ENCODE data around the gene PPP2R2C. TPM values are rescaled to one million over a fixed set of nuclear protein-coding genes. Genes with fewer than 3 reads are reported as not detected.
A peak's percentile ranks its signal among the peaks of the same experiment; 100 is the strongest.

Gene PPP2R2C
- total and polyA plus RNA-seq, 9 of the 15 experiments (the other 6 are each of a cell fraction or from before 2014, with no cell fraction given): 0.04 to 0.06 TPM; not detected in 7

DNA sequence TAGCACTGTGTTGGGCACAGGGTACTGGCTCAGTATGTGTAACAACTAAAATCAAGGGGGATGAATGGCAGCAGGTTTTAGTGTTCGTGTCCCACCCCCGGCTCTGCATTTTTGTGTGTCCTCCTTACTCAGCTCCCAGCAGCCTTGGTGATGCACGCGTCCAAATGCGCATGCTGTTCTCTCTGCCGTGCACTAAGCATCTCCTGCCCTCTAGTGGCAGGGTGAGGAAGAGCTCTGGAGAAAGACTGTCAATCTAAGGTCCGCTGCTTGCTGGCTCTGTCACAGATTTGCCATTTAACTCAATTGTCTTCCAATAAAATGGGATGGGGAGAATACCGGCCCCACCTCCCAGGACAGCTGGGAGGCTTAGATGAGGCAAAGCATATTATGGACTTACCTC lies 141.4 kb downstream of the PPP2R2C start:
- Histone ChIP-seq H3K27ac (ENCODE audit: extremely low read depth, low read depth, low read length) (no peak overlapping the region), H3K36me3 (ENCODE audit: control insufficient read depth, insufficient read depth, low read length) (no peaks in the 10 kb centered on the region), H3K4me3 (no peak overlapping the region), H3K9me1 (ENCODE audit: control insufficient read depth, insufficient read depth, low read length) (peaks cover 2% of the 10 kb centered on the region), H3K4me2 (ENCODE audit: insufficient read depth, low read length) (no peak overlapping the region), H3K9me3 (replicated peaks; ENCODE audit: control insufficient read depth, insufficient read depth, low read depth, low read length) (no peaks in the 10 kb centered on the region), H3K4me1 (replicated peaks in 1 of 2; ENCODE audit: control insufficient read depth in 2 of 2, insufficient read depth in 2 of 2, low read length in 2 of 2) (peaks cover 0 to 8% of the 10 kb centered on the region in 2 experiments; a peak in 2 of 5 replicates), H4K20me1 (replicated peaks; ENCODE audit: control insufficient read depth, insufficient read depth, low read length) (peaks cover 10% of the 10 kb centered on the region), H3K27me3 (ENCODE audit: control insufficient read depth in 2 of 2, insufficient read depth in 2 of 2, low read length in 2 of 2) (peaks cover 0 to 11% of the 10 kb centered on the region in 2 experiments; a peak in 3 of 5 replicates), H3K9ac (ENCODE audit: insufficient read depth in 1 of 2, low read depth in 2 of 2, low read length in 2 of 2) (no peak overlapping the region), H3K79me2 (ENCODE audit: control insufficient read depth, insufficient read depth, low read length) (no peaks in the 10 kb centered on the region), H2AFZ (ENCODE audit: low read depth, low read length) (no peak overlapping the region)
- no TSS peak for BruUV-seq (replicated peaks)
- ATAC-seq: peak; percentile 77
- intact Hi-C loops (cut with micrococcal nuclease) (loop anchor here (1.0 to 5.0 kb wide), 2 partner anchors 81 to 216 kb away; no protein-coding TSS in a partner anchor), in situ Hi-C loops (cut with MboI) (no loop called here)
- peak; percentile 59 to 64 (median 60) for DNase-seq (ENCODE audit: extremely low read depth in 1 of 4, low spot score in 3 of 4)
- WGBS (ENCODE audit: insufficient coverage, low coverage, missing lambda C conversion rate): 5% methylated on average over 8 of the region's 8 CpGs
- POLR2A ChIA-PET: interaction anchor here (0.6 to 1.6 kb wide), 3 partner anchors 49 to 804 kb away, joined by 3 to 4 read pairs (median 3); no protein-coding TSS in a partner anchor
- peak; percentile 93 for FAIRE-seq
- CTCF ChIA-PET (ENCODE audit: low intra/inter-chr PET ratio): interaction anchor here (1.1 to 2.5 kb wide), 3 partner anchors 80 to 333 kb away, joined by 4 to 9 read pairs (median 5); no protein-coding TSS in a partner anchor
- TF ChIP-seq, protein P1, sequence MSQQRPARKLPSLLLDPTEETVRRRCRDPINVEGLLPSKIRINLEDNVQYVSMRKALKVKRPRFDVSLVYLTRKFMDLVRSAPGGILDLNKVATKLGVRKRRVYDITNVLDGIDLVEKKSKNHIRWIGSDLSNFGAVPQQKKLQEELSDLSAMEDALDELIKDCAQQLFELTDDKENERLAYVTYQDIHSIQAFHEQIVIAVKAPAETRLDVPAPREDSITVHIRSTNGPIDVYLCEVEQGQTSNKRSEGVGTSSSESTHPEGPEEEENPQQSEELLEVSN (IDR thresholded peaks at IDR 0.05; ENCODE audit: borderline replicate concordance in 1 of 2, extremely low read depth in 1 of 2, insufficient read depth in 1 of 2, insufficient read length in 1 of 2, low read depth in 1 of 2, low read length in 1 of 2, poor library complexity in 1 of 2, severe bottlenecking in 1 of 2): peak in 1 of 2 experiments; percentile 32
- TF ChIP-seq, protein P2, sequence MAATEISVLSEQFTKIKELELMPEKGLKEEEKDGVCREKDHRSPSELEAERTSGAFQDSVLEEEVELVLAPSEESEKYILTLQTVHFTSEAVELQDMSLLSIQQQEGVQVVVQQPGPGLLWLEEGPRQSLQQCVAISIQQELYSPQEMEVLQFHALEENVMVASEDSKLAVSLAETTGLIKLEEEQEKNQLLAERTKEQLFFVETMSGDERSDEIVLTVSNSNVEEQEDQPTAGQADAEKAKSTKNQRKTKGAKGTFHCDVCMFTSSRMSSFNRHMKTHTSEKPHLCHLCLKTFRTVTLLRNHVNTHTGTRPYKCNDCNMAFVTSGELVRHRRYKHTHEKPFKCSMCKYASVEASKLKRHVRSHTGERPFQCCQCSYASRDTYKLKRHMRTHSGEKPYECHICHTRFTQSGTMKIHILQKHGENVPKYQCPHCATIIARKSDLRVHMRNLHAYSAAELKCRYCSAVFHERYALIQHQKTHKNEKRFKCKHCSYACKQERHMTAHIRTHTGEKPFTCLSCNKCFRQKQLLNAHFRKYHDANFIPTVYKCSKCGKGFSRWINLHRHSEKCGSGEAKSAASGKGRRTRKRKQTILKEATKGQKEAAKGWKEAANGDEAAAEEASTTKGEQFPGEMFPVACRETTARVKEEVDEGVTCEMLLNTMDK (IDR thresholded peaks at IDR 0.05; ENCODE audit: borderline replicate concordance, insufficient read depth, low read depth, low read length, poor library complexity, severe bottlenecking): peak; percentile 13
- TF ChIP-seq CREM (IDR thresholded peaks at IDR 0.05; ENCODE audit: low read depth) (peak; percentile 26; the same call in 1 of the 2 replicates), ZNF431 (CRISPR knock-in tag; IDR thresholded peaks at IDR 0.05) (no peak), SMC3 (conservative IDR thresholded peaks at IDR 0.05; ENCODE audit: insufficient read depth, low read depth, low read length) (peak; percentile 32; the same call in 1 of the 2 replicates), NRF1 (conservative IDR thresholded peaks at IDR 0.05 in 1 of 2, IDR thresholded peaks at IDR 0.05 in 1 of 2) (peak in 1 of 2 experiments; percentile 47; a peak in 1 of 4 replicates), MAZ (CRISPR knock-in tag; conservative IDR thresholded peaks at IDR 0.05 in 1 of 2, IDR thresholded peaks at IDR 0.05 in 1 of 2) (0 out of 4 replicates have a peak, but pooled peaks of 1 of the 2 experiments have one; percentile 13), CAMTA2 (CRISPR knock-in tag; conservative IDR thresholded peaks at IDR 0.05) (no peak), RAD21 (CRISPR knock-in tag; conservative IDR thresholded peaks at IDR 0.05 in 1 of 2, IDR thresholded peaks at IDR 0.05 in 1 of 2) (peak in 1 of 2 experiments; percentile 66; a peak in 3 of 4 replicates), ZNF644 (tag; IDR thresholded peaks at IDR 0.05; ENCODE audit: low read depth) (no peak), PCBP1 (IDR thresholded peaks at IDR 0.05; ENCODE audit: low read depth, low read length, poor library complexity, severe bottlenecking) (no peak)
- TF ChIP-seq, protein P3, sequence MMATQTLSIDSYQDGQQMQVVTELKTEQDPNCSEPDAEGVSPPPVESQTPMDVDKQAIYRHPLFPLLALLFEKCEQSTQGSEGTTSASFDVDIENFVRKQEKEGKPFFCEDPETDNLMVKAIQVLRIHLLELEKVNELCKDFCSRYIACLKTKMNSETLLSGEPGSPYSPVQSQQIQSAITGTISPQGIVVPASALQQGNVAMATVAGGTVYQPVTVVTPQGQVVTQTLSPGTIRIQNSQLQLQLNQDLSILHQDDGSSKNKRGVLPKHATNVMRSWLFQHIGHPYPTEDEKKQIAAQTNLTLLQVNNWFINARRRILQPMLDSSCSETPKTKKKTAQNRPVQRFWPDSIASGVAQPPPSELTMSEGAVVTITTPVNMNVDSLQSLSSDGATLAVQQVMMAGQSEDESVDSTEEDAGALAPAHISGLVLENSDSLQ (IDR thresholded peaks at IDR 0.05): peak; percentile 85
- TF ChIP-seq, protein P4, sequence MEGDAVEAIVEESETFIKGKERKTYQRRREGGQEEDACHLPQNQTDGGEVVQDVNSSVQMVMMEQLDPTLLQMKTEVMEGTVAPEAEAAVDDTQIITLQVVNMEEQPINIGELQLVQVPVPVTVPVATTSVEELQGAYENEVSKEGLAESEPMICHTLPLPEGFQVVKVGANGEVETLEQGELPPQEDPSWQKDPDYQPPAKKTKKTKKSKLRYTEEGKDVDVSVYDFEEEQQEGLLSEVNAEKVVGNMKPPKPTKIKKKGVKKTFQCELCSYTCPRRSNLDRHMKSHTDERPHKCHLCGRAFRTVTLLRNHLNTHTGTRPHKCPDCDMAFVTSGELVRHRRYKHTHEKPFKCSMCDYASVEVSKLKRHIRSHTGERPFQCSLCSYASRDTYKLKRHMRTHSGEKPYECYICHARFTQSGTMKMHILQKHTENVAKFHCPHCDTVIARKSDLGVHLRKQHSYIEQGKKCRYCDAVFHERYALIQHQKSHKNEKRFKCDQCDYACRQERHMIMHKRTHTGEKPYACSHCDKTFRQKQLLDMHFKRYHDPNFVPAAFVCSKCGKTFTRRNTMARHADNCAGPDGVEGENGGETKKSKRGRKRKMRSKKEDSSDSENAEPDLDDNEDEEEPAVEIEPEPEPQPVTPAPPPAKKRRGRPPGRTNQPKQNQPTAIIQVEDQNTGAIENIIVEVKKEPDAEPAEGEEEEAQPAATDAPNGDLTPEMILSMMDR (IDR thresholded peaks at IDR 0.05 in 2 of 3, conservative IDR thresholded peaks at IDR 0.05 in 1 of 3; ENCODE audit: insufficient read depth in 2 of 3, low read depth in 1 of 3, low read length in 3 of 3): peak; percentile 73 to 88 (median 81)
